GM19043 (cell line): ENCODE measurements around the gene TMEM132A.

Experiments
- ATAC-seq: cut with Tn5 transposase; IDR thresholded peaks from one replicate; pipeline ENCODE4 v1.9.1; 2021; ENCODE audit warnings: low read depth; ENCODE audit not compliant: unreplicated experiment

TMEM132A gene

GRCh38 chr11:60934790-60935605, 10.7 kb downstream of the TMEM132A start:
- ATAC-seq = no peak

- ATAC-seq = no peak
Measured at GRCh38 chr11:60935676-60936442, 11.6 kb downstream of the TMEM132A start.

GRCh38 chr11:60936467-60937143, 12.3 kb downstream of the TMEM132A start:
- ATAC-seq = no peak

GRCh38 chr11:60937144-60937527, 12.9 kb downstream of the TMEM132A start:
- ATAC-seq = no peak

- ATAC-seq = no peak
Measured at GRCh38 chr11:60937811-60938210, 13.6 kb downstream of the TMEM132A start.

GRCh38 chr11:60938500-60938899, 14.2 kb downstream of the TMEM132A start:
- ATAC-seq = no peak

GRCh38 chr11:60939301-60939700, 15.0 kb downstream of the TMEM132A start:
- ATAC-seq = no peak

GRCh38 chr11:60939855-60940254, 15.6 kb downstream of the TMEM132A start:
- no peak for ATAC-seq

GRCh38 chr11:60941371-60942119, 17.3 kb downstream of the TMEM132A start:
- ATAC-seq = no peak

- no peak for ATAC-seq
Measured at GRCh38 chr11:60942219-60942618, 18.0 kb downstream of the TMEM132A start.

GRCh38 chr11:60942970-60943565, 18.8 kb downstream of the TMEM132A start:
- ATAC-seq = no peak

GRCh38 chr11:60944490-60945294, 20.4 kb downstream of the TMEM132A start:
- no peak for ATAC-seq

- no peak for ATAC-seq
Measured at GRCh38 chr11:60945295-60945667, 21.0 kb downstream of the TMEM132A start.

- no peak for ATAC-seq
Measured at GRCh38 chr11:60946601-60947264, 22.5 kb downstream of the TMEM132A start.

- no peak for ATAC-seq
Measured at GRCh38 chr11:60947700-60948099, 23.4 kb downstream of the TMEM132A start.

- no peak for ATAC-seq
Measured at GRCh38 chr11:60948250-60948649, 24.0 kb downstream of the TMEM132A start.

- ATAC-seq = no peak
Measured at GRCh38 chr11:60950024-60950423, 25.8 kb downstream of the TMEM132A start.

- no peak for ATAC-seq
Measured at GRCh38 chr11:60950933-60951605, 26.8 kb downstream of the TMEM132A start.

- ATAC-seq = no peak
Measured at GRCh38 chr11:60951606-60951903, 27.3 kb downstream of the TMEM132A start.
